Fibroblast of lung (primary cell): Measurements from ENCODE around the gene FZD4.

Experiments used
- CTCF ChIP-seq, 2 donors: IDR thresholded peaks in 1 of 2; conservative IDR thresholded peaks in 1 of 2; 1 replicate in 1 of 2; 2 replicates in 1 of 2; pipeline ENCODE4 v1.5.1; 2011 to 2012; ENCODE audit warnings: low read length in 2 of 2, control low read depth in 1 of 2, inconsistent platforms in 1 of 2, low read depth in 1 of 2, mild to moderate bottlenecking in 1 of 2
- EZH2 ChIP-seq: IDR thresholded peaks from 2 replicates; pipeline ENCODE4 v1.5.1; 2012; ENCODE audit warnings: low read length, control low read depth, mild to moderate bottlenecking; ENCODE audit errors: missing control alignments

DNA sequence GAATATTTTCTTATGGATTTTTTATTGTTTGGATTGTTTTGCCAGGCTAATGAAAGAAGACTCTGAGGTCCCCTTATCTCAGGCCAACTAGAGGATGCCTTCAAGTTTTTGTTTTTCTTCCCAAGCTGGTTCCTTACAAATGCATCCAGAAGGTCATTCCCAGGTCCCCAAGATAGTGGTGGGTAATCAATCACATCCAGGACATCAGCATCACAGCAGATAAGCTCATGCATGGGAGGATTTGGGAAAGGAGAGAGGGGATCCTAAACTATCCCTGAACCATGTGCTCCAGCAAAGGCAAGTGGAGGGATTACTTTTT, 20.7 kb downstream of the FZD4 start:
- TF ChIP-seq CTCF (conservative IDR thresholded peaks at IDR 0.05 in 1 of 2, IDR thresholded peaks at IDR 0.05 in 1 of 2; ENCODE audit: low read depth in 1 of 2, low read length in 2 of 2) (no peak), EZH2 (no peak)
